ENCODE data around the gene ATPAF1.

GRCh38 chr1:46615735-46616134 lies 52.4 kb downstream of the ATPAF1 start:
- TF ChIP-seq FOXA1 (IDR thresholded peaks at IDR 0.05): no peak
- no peak for TF ChIP-seq SP1 (IDR thresholded peaks at IDR 0.05)
- TF ChIP-seq BHLHE40 (IDR thresholded peaks at IDR 0.05; ENCODE audit: borderline replicate concordance): no peak
- TF ChIP-seq NFRKB (IDR thresholded peaks at IDR 0.05): no peak
- TF ChIP-seq FOXM1 (IDR thresholded peaks at IDR 0.05; ENCODE audit: borderline replicate concordance): no peak
- TF ChIP-seq ARNT (IDR thresholded peaks at IDR 0.05): no peak
- TF ChIP-seq ZNF384 (IDR thresholded peaks at IDR 0.05): no peak
- no peak for TF ChIP-seq SUZ12 (IDR thresholded peaks at IDR 0.05)
- no peak for TF ChIP-seq CTBP1 (IDR thresholded peaks at IDR 0.05; ENCODE audit: borderline replicate concordance)
- no peak for TF ChIP-seq FOXK2 (IDR thresholded peaks at IDR 0.05)
- no peak for TF ChIP-seq TARDBP (IDR thresholded peaks at IDR 0.05)
- no peak for TF ChIP-seq HDGF (IDR thresholded peaks at IDR 0.05; ENCODE audit: borderline replicate concordance)

All from HEK293T (cell line).